ENCODE measurements around the gene PDAP1.

GRCh38 chr7:99392046-99392445 is 16.4 kb downstream of the PDAP1 start:
- TF ChIP-seq CTCF (conservative IDR thresholded peaks at IDR 0.05; ENCODE audit: low read depth in 2 of 2): no peak
- TF ChIP-seq ETS1 (IDR thresholded peaks at IDR 0.05): no peak
- TF ChIP-seq REST (IDR thresholded peaks at IDR 0.05; ENCODE audit: unreplicated experiment): no peak
- TF ChIP-seq POLR2AphosphoS5 (IDR thresholded peaks at IDR 0.05; ENCODE audit: low read depth): no peak
- no peak for TF ChIP-seq EZH2 (IDR thresholded peaks at IDR 0.05; ENCODE audit: low read depth, unreplicated experiment)
